Lung (tissue), 12 donors: ENCODE results near the gene RIPK4. TPM values are rescaled to one million over a fixed set of nuclear protein-coding genes. Genes with fewer than 3 reads are reported as not detected.

Source experiments
- ATAC-seq: fragments of 200-7000 bp; cut with Tn5 transposase; one replicate; pipeline ENCODE4 v1.9.1; 2020; ENCODE audit warnings: moderate number of reproducible peaks; ENCODE audit not compliant: insufficient read depth, low FRiP score
- DNase-seq, 3 donors: peaks; one replicate each; pipeline ENCODE4 v3.0.0-alpha.2; 2013 to 2017
- H3K27ac ChIP-seq, 2 donors: one replicate each; pipeline ENCODE4 v1.5.1; 2013; ENCODE audit warnings: mild to moderate bottlenecking in 2 of 2, moderate library complexity in 2 of 2, control low read depth in 1 of 2, inconsistent platforms in 1 of 2, low read depth in 1 of 2, low read length in 1 of 2
- H3K27me3 ChIP-seq, 3 donors: one replicate each; pipeline ENCODE4 v1.5.1; 2013; ENCODE audit warnings: low read length in 2 of 3; ENCODE audit not compliant: control insufficient read depth in 3 of 3, insufficient read depth in 3 of 3
- H3K36me3 ChIP-seq, 4 donors: one replicate each; pipeline ENCODE4 v1.5.1; 2013; ENCODE audit warnings: low read length in 4 of 4, mild to moderate bottlenecking in 1 of 4, moderate library complexity in 1 of 4; ENCODE audit not compliant: control insufficient read depth in 4 of 4, insufficient read depth in 4 of 4
- H3K4me1 ChIP-seq, 5 donors: one replicate each; pipeline ENCODE4 v1.5.1; 2013; ENCODE audit warnings: low read length in 5 of 5, mild to moderate bottlenecking in 2 of 5, moderate library complexity in 1 of 5; ENCODE audit not compliant: control insufficient read depth in 5 of 5, insufficient read depth in 5 of 5
- H3K4me3 ChIP-seq: one replicate; pipeline ENCODE4 v1.5.1; 2013; ENCODE audit warnings: mild to moderate bottlenecking, control low read depth, moderate library complexity
- H3K9ac ChIP-seq, 2 donors: one replicate each; pipeline ENCODE4 v1.5.1; 2013; ENCODE audit warnings: low read length in 2 of 2, control low read depth in 1 of 2; ENCODE audit not compliant: insufficient read depth in 1 of 2
- H3K9me3 ChIP-seq, 4 donors: one replicate each; pipeline ENCODE4 v1.5.1; 2013; ENCODE audit warnings: low read length in 3 of 4, mild to moderate bottlenecking in 1 of 4, moderate library complexity in 1 of 4; ENCODE audit not compliant: control insufficient read depth in 4 of 4, insufficient read depth in 3 of 4
- CTCF ChIP-seq: IDR thresholded peaks from 2 replicates; pipeline ENCODE4 v1.5.1; 2012; ENCODE audit warnings: mild to moderate bottlenecking; ENCODE audit errors: control extremely low read depth, extremely low read depth
- WGBS, 2 donors: extraction: QIAGEN DNeasy Blood & Tissue Kit; methylation state at CpG; one replicate each; pipeline ENCODE4 v1.1.7; 2013; 5-methylcytosine and 5-hydroxymethylcytosine counted together
- polyA plus RNA-seq, 2 donors: library from polyadenylated mRNA; stranded (reverse); fragments of 200-250 nt; gene quantifications; one replicate each; pipeline ENCODE4 v1.2.1, GENCODE V29; 2013
- total RNA-seq, 2 donors: library from RNA; depleted of rRNA in 1 of 2; stranded (reverse); fragments of >200 nt in 1 of 2; gene quantifications; one replicate each; pipeline ENCODE4 v1.2.1, GENCODE V29; 2014 to 2021
- donor health status: control.
- donor health status: control.
- donor health status: Bipolar disorder and iron deficiency.
- donor health status: healthy.
- donor health status: DM: yes; HTN: yes; CAD: no.

The RIPK4 gene
- total and polyA plus RNA-seq, 4 donors = 5.0 to 21.6 (median 9.1) TPM

- H3K27me3 ChIP-seq = peaks cover 0 to 4% (median 3%) of the 10 kb centered on the region in 3 donors
- no peak overlapping the region for H3K4me3 ChIP-seq
- H3K36me3 ChIP-seq = peaks cover 0 to 4% (median 0%) of the 10 kb centered on the region in 4 donors
- H3K9ac ChIP-seq = no peak overlapping the region
- ATAC-seq (no peak), DNase-seq (no peak)
- H3K9me3 ChIP-seq = no peaks in the 10 kb centered on the region
- no peak overlapping the region for H3K27ac ChIP-seq
- 73 to 85% methylated on average over 7 of the region's 7 CpGs for WGBS, 2 donors
- no peak for TF ChIP-seq CTCF
- H3K4me1 ChIP-seq = peaks cover 0 to 26% (median 4%) of the 10 kb centered on the region in 5 donors
These were observed 16.8 kb downstream of the RIPK4 start for GRCh38 chr21:41750051-41750450.

GRCh38 chr21:41749286-41749685 lies 17.6 kb downstream of the RIPK4 start:
- Histone ChIP-seq H3K9me3 (no peaks in the 10 kb centered on the region), H3K9ac (no peak overlapping the region), H3K36me3 (no peaks in the 10 kb centered on the region), H3K27ac (no peak overlapping the region), H3K4me3 (no peak overlapping the region), H3K4me1 (peaks cover 0 to 26% (median 4%) of the 10 kb centered on the region in 5 donors), H3K27me3 (peaks cover 0 to 4% (median 3%) of the 10 kb centered on the region in 3 donors)
- WGBS, 2 donors = 94 to 95% methylated on average over 10 of the region's 10 CpGs
- no peak for TF ChIP-seq CTCF
- no peak for DNase-seq
- ATAC-seq = no peak

- H3K4me1 ChIP-seq = peaks cover 0 to 26% (median 4%) of the 10 kb centered on the region in 5 donors
- no peak for TF ChIP-seq CTCF
- no peak overlapping the region for H3K9ac ChIP-seq
- peaks cover 0 to 4% (median 3%) of the 10 kb centered on the region in 3 donors for H3K27me3 ChIP-seq
- no peak overlapping the region for H3K27ac ChIP-seq
- H3K36me3 ChIP-seq = no peaks in the 10 kb centered on the region
- DNase-seq = no peak
- H3K4me3 ChIP-seq = no peak overlapping the region
- no peak for ATAC-seq
- H3K9me3 ChIP-seq = no peaks in the 10 kb centered on the region
- 84 to 92% methylated on average over 20 of the region's 20 CpGs for WGBS, 2 donors
These were observed 18.7 kb downstream of the RIPK4 start for GRCh38 chr21:41747943-41748738.
